ENCODE data around the gene SNAPC4.
"Not testable (repeated sequence)": the region's sequence is repeated elsewhere in the genome, so short reads cannot be mapped to it uniquely, and the experiment has no call there.

SNAPC4 gene

DNA sequence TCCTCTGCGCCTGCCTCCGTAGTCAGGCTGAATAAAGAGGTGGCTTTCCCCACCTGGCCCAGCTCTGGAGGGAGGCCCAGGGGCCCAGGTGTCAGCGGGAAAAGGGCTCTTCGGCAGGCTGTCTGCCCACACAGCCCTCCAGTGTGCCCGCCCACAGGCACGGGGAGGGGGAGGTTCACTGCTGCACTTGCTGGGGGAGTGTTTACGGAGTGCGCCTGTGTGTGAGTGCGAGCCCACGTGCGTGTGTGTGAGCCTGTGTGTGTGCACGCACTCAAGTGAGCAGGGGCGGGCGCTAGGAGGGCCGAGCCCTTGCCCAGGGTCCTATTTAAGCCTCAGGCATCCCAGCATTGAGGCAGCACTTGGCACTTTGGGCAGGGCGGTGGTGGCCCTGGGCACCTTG, 47.3 kb downstream of the SNAPC4 start:
- no peak for DNase-seq

DNA sequence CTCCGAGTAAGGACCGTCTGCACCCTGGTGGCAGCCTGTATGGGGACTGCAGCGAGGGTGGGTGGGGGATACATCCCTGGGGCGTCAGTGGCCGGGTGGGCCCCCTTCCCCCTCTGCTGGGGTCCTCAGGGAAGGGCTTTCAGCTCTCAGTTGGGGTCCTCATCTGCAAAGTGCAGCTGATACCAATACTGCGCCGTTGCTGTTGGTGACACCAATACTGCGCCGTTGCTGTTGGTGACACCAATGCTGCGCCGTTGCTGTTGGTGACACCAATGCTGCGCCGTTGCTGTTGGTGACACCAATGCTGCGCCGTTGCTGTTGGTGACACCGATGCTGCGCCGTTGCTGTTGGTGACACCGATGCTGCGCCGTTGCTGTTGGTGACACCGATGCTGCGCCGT, 48.1 kb downstream of the SNAPC4 start:
- DNase-seq, result not testable (repeated sequence)

DNA sequence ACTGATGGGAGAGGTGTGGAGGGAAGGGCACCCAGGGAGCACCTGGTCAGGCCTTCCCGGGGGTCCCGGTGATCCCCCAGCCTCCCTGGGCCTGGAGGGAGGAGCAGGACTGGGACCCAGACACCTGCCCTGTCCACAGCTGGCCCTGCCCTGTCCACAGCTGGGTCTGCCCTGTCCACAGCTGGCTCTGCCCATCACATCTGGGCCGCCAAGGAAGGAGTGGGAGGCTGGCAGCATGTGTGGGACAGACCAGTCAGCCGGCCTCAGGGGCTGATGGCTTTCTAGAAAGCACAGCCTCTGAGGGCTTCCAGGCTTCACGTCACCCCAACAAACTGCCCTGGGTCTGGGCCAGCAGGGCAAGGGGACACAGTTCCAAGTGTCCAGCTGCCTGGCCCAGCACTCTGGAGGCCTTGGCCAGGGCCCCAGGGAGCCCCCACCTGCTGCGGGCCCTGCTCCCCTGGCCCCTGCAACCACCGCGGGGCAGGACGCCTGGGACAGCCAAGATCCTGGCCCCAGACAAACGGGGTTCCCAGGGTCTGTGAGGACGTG, 48.6 kb downstream of the SNAPC4 start:
- DNase-seq, result no peak

All from KG1 (cell line).